ENCODE results near the gene DAB1.

DAB1 gene

DNA sequence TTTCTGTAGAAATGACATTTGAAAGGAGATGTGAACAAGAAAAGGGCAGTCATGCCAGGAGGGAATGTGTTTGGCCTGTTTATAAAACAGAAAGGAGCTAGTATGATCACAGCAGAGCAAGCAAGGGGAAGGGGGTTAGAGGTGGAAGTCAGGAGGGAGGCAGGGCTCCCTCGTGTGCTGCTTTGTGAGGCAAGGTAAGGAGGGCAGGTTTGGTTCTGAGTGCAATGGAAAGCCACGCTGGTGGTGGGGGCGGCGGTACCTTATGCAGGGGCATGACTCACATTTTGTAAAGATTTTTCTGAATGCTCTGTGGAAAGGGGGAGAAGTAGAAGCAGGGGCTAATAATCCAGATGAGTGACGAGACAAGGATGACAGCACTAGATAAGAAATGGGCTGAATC is 260.5 kb downstream of the DAB1 start:
- Histone ChIP-seq H3K9me3 (ENCODE audit: control insufficient read depth, insufficient read depth, low read depth, low read length) (no peaks in the 10 kb centered on the region), H3K4me1 (ENCODE audit: control insufficient read depth, insufficient read depth, low read length) (peaks cover 1% of the 10 kb centered on the region), H3K36me3 (ENCODE audit: control insufficient read depth in 2 of 2, insufficient read depth in 1 of 2, low read length in 2 of 2) (no peaks in the 10 kb centered on the region), H3K27ac (ENCODE audit: extremely low read depth, low read depth, low read length) (no peak overlapping the region), H3K4me3 (ENCODE audit: low read depth, low read length) (no peak overlapping the region)
- ChIA-PET POLR2A (no interaction called here), CTCF (no interaction called here)
- TF ChIP-seq, protein P1, sequence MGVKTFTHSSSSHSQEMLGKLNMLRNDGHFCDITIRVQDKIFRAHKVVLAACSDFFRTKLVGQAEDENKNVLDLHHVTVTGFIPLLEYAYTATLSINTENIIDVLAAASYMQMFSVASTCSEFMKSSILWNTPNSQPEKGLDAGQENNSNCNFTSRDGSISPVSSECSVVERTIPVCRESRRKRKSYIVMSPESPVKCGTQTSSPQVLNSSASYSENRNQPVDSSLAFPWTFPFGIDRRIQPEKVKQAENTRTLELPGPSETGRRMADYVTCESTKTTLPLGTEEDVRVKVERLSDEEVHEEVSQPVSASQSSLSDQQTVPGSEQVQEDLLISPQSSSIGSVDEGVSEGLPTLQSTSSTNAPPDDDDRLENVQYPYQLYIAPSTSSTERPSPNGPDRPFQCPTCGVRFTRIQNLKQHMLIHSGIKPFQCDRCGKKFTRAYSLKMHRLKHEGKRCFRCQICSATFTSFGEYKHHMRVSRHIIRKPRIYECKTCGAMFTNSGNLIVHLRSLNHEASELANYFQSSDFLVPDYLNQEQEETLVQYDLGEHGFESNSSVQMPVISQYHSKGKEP (tag by site-specific recombination; IDR thresholded peaks at IDR 0.05) = no peak
- TF ChIP-seq ZNF571 (tag by site-specific recombination; IDR thresholded peaks at IDR 0.05) (no peak), ZNF433 (tag by site-specific recombination; IDR thresholded peaks at IDR 0.05; ENCODE audit: low read depth) (no peak), ZNF776 (tag by site-specific recombination; IDR thresholded peaks at IDR 0.05; ENCODE audit: borderline replicate concordance) (no peak), ZBTB1 (tag by site-specific recombination; IDR thresholded peaks at IDR 0.05) (no peak), ZNF221 (tag by site-specific recombination; IDR thresholded peaks at IDR 0.05; ENCODE audit: borderline replicate concordance) (no peak), ZNF626 (tag by site-specific recombination; IDR thresholded peaks at IDR 0.05) (no peak), ZNF140 (tag by site-specific recombination; IDR thresholded peaks at IDR 0.05) (no peak), ZNF211 (tag by site-specific recombination; IDR thresholded peaks at IDR 0.05; ENCODE audit: low read depth) (no peak), ZNF514 (tag by site-specific recombination; IDR thresholded peaks at IDR 0.05) (no peak), ZNF510 (tag by site-specific recombination; IDR thresholded peaks at IDR 0.05; ENCODE audit: insufficient replicate concordance) (no peak), SP7 (tag by site-specific recombination; IDR thresholded peaks at IDR 0.05) (no peak), OVOL3 (tag by site-specific recombination; IDR thresholded peaks at IDR 0.05) (no peak), ZFP37 (tag by site-specific recombination; IDR thresholded peaks at IDR 0.05) (no peak), GLIS2 (tag by site-specific recombination; IDR thresholded peaks at IDR 0.05) (no peak), ZBTB8A (tag by site-specific recombination; IDR thresholded peaks at IDR 0.05) (no peak), ZXDB (tag by site-specific recombination; IDR thresholded peaks at IDR 0.05) (no peak)
- TF ChIP-seq, protein P2, sequence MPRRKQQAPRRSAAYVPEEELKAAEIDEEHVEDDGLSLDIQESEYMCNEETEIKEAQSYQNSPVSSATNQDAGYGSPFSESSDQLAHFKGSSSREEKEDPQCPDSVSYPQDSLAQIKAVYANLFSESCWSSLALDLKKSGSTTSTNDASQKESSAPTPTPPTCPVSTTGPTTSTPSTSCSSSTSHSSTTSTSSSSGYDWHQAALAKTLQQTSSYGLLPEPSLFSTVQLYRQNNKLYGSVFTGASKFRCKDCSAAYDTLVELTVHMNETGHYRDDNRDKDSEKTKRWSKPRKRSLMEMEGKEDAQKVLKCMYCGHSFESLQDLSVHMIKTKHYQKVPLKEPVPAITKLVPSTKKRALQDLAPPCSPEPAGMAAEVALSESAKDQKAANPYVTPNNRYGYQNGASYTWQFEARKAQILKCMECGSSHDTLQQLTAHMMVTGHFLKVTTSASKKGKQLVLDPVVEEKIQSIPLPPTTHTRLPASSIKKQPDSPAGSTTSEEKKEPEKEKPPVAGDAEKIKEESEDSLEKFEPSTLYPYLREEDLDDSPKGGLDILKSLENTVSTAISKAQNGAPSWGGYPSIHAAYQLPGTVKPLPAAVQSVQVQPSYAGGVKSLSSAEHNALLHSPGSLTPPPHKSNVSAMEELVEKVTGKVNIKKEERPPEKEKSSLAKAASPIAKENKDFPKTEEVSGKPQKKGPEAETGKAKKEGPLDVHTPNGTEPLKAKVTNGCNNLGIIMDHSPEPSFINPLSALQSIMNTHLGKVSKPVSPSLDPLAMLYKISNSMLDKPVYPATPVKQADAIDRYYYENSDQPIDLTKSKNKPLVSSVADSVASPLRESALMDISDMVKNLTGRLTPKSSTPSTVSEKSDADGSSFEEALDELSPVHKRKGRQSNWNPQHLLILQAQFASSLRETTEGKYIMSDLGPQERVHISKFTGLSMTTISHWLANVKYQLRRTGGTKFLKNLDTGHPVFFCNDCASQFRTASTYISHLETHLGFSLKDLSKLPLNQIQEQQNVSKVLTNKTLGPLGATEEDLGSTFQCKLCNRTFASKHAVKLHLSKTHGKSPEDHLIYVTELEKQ (tag by site-specific recombination; IDR thresholded peaks at IDR 0.05; ENCODE audit: borderline replicate concordance) = no peak
- TF ChIP-seq, protein P3, sequence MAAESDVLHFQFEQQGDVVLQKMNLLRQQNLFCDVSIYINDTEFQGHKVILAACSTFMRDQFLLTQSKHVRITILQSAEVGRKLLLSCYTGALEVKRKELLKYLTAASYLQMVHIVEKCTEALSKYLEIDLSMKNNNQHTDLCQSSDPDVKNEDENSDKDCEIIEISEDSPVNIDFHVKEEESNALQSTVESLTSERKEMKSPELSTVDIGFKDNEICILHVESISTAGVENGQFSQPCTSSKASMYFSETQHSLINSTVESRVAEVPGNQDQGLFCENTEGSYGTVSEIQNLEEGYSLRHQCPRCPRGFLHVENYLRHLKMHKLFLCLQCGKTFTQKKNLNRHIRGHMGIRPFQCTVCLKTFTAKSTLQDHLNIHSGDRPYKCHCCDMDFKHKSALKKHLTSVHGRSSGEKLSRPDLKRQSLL (tag by site-specific recombination; IDR thresholded peaks at IDR 0.05) = no peak

DNA sequence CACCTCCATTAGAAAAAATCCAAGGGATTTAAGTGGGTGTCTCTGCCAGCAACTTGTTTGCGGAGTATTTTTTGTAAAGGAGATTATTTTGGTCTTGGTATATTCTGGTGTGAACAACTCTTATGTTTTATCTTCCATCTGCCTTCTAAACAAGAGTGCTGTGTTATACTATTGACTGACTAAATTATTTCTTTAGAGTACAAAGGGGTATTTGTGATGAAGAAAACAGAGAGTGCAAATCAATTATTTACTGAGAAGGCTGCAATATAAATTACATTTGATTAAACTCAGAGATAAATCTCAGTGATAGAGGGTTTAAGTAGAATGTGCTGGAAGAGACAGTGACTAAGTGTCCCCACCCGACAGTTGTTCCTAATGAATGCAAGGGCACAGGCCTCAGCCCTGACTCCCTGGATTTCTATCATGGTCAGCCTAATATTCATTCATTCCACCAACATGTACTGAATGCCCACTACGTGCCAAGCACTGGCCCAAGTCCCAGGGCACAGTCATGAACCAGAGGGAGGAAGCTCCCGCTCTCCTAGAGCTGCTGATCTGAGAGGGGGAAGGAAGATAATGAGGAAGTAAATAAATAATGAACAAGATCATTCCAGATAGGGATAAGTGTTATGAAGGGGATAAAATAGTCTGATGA is 261.1 kb downstream of the DAB1 start:
- no peak overlapping the region for H3K4me3 ChIP-seq (ENCODE audit: low read depth, low read length)
- CTCF ChIA-PET = no interaction called here
- no peaks in the 10 kb centered on the region for H3K36me3 ChIP-seq (ENCODE audit: control insufficient read depth in 2 of 2, insufficient read depth in 1 of 2, low read length in 2 of 2)
- H3K27ac ChIP-seq (ENCODE audit: extremely low read depth, low read depth, low read length) = no peak overlapping the region
- no peaks in the 10 kb centered on the region for H3K9me3 ChIP-seq (ENCODE audit: control insufficient read depth, insufficient read depth, low read depth, low read length)
- POLR2A ChIA-PET = no interaction called here
- peaks cover 5% of the 10 kb centered on the region for H3K4me1 ChIP-seq (ENCODE audit: control insufficient read depth, insufficient read depth, low read length)
- TF ChIP-seq SCRT1 (tag by site-specific recombination; IDR thresholded peaks at IDR 0.05; ENCODE audit: borderline replicate concordance) = no peak
- TF ChIP-seq ZSCAN23 (tag by site-specific recombination; IDR thresholded peaks at IDR 0.05) = no peak
- TF ChIP-seq, protein P4, sequence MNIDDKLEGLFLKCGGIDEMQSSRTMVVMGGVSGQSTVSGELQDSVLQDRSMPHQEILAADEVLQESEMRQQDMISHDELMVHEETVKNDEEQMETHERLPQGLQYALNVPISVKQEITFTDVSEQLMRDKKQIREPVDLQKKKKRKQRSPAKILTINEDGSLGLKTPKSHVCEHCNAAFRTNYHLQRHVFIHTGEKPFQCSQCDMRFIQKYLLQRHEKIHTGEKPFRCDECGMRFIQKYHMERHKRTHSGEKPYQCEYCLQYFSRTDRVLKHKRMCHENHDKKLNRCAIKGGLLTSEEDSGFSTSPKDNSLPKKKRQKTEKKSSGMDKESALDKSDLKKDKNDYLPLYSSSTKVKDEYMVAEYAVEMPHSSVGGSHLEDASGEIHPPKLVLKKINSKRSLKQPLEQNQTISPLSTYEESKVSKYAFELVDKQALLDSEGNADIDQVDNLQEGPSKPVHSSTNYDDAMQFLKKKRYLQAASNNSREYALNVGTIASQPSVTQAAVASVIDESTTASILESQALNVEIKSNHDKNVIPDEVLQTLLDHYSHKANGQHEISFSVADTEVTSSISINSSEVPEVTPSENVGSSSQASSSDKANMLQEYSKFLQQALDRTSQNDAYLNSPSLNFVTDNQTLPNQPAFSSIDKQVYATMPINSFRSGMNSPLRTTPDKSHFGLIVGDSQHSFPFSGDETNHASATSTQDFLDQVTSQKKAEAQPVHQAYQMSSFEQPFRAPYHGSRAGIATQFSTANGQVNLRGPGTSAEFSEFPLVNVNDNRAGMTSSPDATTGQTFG (tag by site-specific recombination; IDR thresholded peaks at IDR 0.05; ENCODE audit: borderline replicate concordance) = no peak
- TF ChIP-seq ZNF610 (tag by site-specific recombination; IDR thresholded peaks at IDR 0.05; ENCODE audit: borderline replicate concordance) = no peak
- no peak for TF ChIP-seq ZNF521 (tag by site-specific recombination; IDR thresholded peaks at IDR 0.05)
- no peak for TF ChIP-seq BCL11A (tag by site-specific recombination; IDR thresholded peaks at IDR 0.05; ENCODE audit: low read depth)
- TF ChIP-seq ZNF404 (tag by site-specific recombination; IDR thresholded peaks at IDR 0.05) = no peak
- no peak for TF ChIP-seq ZBTB1 (tag by site-specific recombination; IDR thresholded peaks at IDR 0.05)
- TF ChIP-seq ZNF600 (tag by site-specific recombination; IDR thresholded peaks at IDR 0.05) = no peak
- no peak for TF ChIP-seq ZNF23 (tag by site-specific recombination; IDR thresholded peaks at IDR 0.05; ENCODE audit: borderline replicate concordance)
